Transverse colon (tissue), 3 donors: Measurements from ENCODE around the gene APELA.

Experiments
- CTCF ChIP-seq, 5 experiments: fragments of 200-600 bp in 3 of 5; fragments of 450-650 bp in 2 of 5; sonication (generic) in 3 of 5; IDR thresholded peaks; 1 replicate in 2 of 5; 2 replicates in 3 of 5; pipeline ENCODE4 v1.5.1; 2016 to 2017; ENCODE audit warnings: antibody characterized with exemption in 5 of 5, inconsistent platforms in 3 of 5, mild to moderate bottlenecking in 2 of 5, moderate library complexity in 1 of 5
- POLR2A ChIP-seq: fragments of 450-650 bp; IDR thresholded peaks from one replicate; pipeline ENCODE4 v1.6.1; 2016; ENCODE audit warnings: antibody characterized with exemption, mild to moderate bottlenecking, moderate library complexity

GRCh38 chr4:164888096-164888715 lies 11.2 kb downstream of the APELA start:
- TF ChIP-seq CTCF (IDR thresholded peaks at IDR 0.05) (no peak), POLR2A (no peak)
